Stimulated activated naive CD8-positive, alpha-beta T cell treated with anti-CD3 and anti-CD28 coated beads, Interleukin-15, Interleukin-2, amounts not matched to agents 100 U/mL and 50 U/mL, for 24 hours (primary cell): Measurements from ENCODE around the gene PIM2.

Source experiments
- ATAC-seq: fragments of 150-1000 bp; cut with Tn5 transposase; one replicate; pipeline ENCODE4 v1.10.0; 2021
- DNase-seq: peaks from one replicate; pipeline ENCODE4 v3.0.0; 2021

Gene PIM2

DNA sequence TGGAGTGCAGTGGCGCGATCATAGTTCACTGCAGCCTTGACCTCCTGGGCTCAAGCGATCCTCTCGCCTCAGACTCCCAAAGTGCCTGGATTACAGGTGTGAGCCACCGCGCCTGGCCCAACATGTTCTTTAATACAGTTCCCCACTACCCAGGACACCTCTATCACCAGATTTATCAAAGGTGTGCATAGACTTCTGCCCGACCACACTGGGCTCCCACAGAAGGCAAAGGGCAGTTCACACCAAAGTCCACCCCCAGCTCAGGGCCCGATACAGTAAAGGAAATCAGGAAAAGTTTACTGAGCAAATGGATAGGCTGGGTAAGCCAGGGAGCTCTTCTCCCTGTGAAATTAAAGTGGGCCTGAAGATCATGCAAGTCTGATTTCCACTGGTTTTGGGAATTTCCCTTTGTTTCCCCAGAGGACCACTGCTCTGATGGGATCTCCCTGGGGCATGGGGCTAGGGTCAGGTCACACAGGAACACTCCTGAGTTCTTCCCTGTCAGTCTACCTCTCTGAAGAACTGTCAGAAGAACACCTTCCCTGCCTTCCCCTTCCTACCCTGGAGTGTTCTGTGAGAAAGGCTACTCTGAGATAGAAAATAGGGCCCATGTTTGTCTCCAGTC lies 17.7 kb upstream of the PIM2 start:
- ATAC-seq (peak; percentile 1), DNase-seq (no peak)

GRCh38 chrX:48935301-48935670 lies 16.5 kb upstream of the PIM2 start:
- DNase-seq (no peak), ATAC-seq (no peak)

DNA sequence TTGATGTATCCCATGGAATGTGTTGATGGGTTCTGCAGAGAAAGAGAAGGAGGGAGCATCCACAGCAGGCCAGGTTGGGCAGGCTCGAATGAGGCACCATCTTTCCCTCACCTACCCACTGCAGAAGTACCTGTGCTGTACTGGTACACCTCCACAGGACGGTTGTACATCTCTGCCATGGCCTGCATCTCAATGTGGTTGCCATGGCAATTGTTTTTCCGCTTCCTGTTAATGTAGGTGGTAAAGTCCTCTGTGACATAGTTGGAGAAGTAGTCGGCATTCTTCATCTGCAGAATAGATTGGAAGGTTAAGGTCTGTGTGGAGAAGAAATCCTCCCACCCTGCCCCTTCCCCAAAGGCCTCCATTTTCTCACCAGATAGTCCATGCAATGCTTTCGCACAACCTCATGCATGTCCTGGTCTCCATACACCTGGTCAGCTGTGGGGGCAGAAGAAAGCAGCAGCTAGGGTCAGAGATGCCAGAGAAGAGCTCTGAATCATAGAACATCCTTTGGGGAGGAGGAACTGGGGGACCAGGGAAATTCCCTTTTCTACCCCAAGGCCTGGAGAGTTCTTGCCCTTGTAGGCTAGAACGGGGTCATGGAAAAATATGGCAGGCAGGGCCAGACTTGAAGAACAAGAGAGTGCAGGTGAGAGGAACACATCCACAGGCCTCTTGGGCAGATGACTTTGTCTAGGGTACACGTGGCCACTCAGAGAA lies 15.9 kb upstream of the PIM2 start:
- DNase-seq, result peak; percentile 42
- peak; percentile 32 for ATAC-seq

DNA sequence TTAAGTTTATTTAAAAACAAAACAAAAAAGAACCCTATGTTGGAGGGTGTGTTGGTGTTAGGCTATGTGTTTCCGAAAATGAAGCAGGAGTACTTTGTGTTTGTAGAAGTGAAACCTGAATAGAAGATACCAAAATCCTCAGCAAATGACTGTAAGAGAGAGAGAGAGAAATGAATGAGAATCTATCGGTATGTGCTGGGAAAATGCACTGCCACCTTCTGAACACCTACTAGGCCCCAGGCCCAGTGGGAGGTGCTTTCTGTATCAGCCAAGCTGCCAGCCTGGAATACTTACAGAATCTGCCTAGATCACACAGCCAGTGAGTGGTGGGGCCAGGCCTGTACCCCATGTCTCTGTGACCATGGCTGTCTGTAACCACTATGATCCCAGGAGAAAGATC lies 14.9 kb upstream of the PIM2 start:
- DNase-seq, result no peak
- ATAC-seq, result no peak

DNA sequence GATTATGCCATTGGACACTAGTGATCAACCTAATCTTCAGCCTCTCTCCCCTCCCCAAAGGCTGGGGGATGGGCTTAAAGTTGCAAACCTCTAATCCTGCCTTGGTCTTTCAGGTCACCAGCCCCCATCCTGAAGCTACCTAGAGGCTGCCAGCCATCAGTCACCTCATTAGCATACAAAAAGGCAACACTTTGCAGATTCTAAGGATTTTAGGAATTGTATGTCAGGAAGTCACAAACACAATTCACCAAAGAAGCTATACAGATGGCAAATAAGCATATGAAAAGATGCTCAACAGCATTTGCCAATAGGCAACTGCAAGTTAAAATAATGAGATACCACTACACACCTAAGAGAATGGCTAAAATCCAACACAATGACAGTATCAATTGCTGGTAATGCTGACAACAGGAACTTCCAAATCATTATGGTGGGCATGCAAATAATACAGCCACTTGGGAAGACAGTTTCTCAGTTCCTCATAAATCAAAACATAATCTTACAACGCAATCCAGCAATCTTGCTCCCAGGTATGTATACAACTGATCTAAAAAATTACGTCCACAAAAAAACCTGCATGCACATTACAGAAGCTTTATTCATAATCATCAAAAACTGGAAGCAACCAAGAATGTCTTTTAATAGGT lies 9.0 kb upstream of the PIM2 start:
- no peak for ATAC-seq
- DNase-seq, result no peak

GRCh38 chrX:48927123-48927522 lies 8.3 kb upstream of the PIM2 start:
- DNase-seq (no peak), ATAC-seq (no peak)

GRCh38 chrX:48924270-48924669 lies 5.4 kb upstream of the PIM2 start:
- ATAC-seq (peak; percentile 5), DNase-seq (no peak)

GRCh38 chrX:48923771-48924170 lies 4.9 kb upstream of the PIM2 start:
- DNase-seq (no peak), ATAC-seq (no peak)

GRCh38 chrX:48920718-48921104 lies 1.9 kb upstream of the PIM2 start:
- no peak for DNase-seq
- no peak for ATAC-seq

DNA sequence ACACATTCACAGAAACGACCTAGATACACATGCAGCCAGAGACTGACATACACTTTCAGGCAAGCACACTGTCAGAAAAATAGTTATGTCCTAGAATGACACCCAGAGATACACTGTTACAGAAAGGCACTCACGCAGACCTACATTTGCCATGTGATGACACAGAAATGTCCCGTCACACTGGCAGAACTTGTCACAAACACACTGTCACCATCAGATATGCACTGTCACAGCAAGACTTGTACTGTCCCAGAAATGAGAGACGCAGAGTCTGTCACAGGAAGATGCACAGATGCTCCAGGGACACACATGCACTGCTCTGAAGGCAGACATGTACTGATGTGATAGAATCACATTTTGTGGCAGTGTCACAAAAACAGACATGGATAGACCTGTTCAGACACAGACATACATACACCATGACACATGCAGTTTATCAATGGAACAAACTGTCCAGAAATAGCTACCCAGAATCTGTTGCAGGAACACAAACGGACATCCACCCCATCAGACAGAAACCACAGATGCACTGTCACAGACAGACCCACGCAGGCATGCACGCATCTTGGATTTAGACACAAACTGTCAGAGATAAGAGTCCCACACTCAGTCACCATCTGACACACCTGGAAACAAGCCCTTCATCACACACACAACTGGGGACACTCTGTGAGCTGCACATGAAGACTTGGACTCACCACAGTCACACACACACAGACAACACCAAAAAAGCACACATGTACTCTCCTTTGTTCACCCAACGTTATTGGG lies 1.3 kb upstream of the PIM2 start:
- peak; percentile 2 for ATAC-seq
- DNase-seq, result no peak

DNA sequence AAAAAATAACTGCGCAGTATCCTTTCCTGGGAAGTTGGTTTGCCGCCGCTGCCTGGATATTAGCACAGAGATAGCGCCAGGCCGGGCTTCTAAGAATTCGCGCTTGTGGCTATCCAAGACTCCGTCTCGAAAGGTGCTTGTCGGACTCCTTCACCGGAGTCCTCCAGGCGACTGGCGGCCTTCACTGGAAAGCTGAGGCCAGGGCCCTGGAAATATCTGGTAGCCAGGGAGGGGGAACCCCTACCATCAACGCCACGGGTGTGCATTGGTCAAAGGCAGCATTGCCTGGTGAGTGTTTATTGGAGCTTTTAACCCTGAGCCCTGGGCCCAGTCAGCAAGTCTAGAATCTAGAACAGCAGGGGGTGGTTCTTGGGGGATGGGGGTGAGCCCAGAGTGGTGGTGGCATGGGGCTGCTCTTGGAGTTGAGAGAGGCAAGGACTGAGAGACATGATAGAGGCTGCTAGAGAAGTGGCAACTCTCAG lies 577 bp upstream of the PIM2 start:
- peak; percentile 19 for ATAC-seq

GRCh38 chrX:48918301-48918642 lies 552 bp downstream of the PIM2 start:
- DNase-seq (no peak), ATAC-seq (no peak)

More for the DNA sequence above, 577 bp upstream of the PIM2 start:
- DNase-seq, result peak; percentile 47

DNA sequence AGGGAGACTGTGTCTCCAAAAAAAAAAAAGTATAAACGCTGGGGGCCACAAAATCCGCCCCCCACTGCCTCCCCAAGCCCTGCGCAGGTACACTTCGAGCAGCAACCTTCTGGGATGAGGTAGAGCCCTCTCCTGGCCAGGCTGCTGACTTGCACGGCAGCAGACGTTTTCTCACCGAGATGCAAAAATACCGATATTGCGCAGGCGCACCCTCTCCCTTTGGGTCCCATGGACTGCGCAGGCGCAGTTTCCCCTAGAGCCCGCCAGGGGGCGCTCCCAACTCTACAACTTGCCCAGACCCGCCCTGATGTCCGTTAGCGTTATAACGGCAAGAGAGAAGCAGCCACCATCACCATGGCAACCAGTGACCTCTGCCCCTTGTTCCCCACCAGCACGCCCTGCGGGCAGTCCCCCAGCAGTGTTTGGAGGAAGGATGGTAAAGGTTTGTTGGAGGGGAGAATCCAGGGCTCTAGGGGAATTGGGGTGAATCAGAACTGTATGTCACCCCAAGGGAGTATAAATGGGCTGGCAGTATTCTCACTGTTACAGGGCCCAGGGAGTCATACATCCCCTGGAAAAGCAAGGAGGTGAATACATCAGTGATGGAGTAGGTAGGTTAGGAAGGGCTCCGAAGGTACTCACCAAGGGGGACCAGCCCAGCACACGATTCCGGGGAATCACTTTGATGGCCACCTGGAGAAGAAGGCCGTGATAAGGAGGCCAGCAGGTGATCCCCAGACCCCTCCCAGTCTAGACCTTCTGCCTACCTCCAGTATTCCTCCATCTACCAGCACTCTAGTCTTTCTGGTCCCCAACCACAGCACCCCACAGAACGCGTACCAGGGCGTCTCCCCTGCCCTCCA lies 1.5 kb downstream of the PIM2 start:
- DNase-seq (peak; percentile 85), ATAC-seq (peak; percentile 45)

DNA sequence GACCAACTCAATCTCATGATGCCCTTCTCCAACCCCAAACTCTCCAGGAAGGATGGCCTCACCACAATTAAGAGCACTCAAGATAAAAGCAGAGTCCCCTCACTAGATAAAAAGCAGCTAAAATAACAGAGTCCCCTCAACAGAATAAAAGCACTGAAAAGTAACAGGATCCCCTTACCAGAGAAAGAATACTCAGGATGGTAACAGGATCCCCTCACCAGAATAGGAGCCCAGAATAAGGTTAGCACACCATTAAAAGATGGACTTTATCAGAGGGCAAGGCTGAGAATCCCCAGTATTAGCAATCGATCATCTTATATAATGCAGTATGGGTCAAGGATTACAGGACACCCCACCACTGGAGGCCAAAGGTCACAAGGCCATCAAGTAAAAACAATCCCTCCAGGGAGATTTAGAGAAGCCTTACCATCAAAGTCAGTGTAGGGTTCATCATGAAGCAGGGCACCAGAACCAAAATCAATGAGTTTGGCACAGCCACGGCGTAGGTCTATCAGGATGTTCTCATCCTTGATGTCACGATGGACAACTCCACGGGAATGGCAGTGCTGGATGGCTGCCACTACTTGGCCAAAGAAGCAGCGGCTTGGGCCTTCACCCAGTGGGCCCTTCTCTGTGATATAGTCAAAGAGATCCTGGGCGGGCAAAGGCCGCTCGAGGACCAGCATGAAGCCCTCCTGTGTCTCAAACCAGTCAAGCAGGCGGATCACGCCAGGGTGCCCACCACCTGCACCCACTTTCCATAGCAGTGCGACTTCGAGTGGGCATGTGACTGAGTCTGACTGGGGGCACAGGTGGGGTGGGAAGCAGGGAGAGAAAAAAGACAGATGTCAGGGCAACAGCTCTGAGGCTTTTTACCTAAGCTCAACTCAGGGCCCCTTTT lies 4.0 kb downstream of the PIM2 start:
- no peak for ATAC-seq
- DNase-seq, result no peak

GRCh38 chrX:48913605-48914366 lies 5.0 kb downstream of the PIM2 start:
- ATAC-seq (no peak), DNase-seq (no peak)

- DNase-seq, result peak; percentile 88
- ATAC-seq, result peak; percentile 81
Measured at GRCh38 chrX:48911412-48912182, 7.2 kb downstream of the PIM2 start, which contains the start of gene SLC35A2. Gene SLC35A2, minus strand, starts transcription at chrX:48911646. Its CDS starts 10 bp downstream, at chrX:48911636.

- DNase-seq, result no peak
- ATAC-seq, result peak; percentile 24
Measured at GRCh38 chrX:48910926-48911411, 7.9 kb downstream of the PIM2 start.

DNA sequence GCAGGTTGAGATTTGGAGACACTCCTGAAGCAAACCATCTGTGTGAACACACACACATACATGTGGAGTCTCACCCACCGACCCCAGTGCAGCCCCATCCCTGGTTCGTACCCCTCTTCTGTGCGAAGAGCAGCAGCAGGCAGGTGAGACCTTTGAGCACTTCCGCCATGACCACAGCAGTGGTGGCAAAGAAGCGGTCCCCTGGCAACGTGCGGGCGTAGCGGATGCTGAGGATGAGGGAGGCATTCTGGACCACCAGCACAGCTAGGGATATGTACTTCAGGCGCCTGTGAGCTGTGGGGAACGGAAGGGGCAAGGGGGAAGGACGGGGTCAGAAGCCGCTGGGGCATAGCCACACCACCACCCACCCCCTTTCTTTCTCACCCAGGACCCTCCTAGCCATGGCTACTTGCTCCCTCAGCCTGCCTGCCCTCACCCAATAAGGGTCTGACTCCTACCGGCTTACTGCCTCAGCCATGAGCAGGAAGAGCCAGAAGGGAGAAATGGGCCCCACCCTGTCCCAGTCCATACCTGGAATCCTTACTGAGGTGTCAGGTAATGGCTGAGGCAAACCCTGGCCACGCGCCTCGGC lies 9.0 kb downstream of the PIM2 start:
- no peak for DNase-seq
- no peak for ATAC-seq
